T follicular helper cell (primary cell): Measurements from ENCODE around the gene PRRT4.

Experiments used
- DNase-seq: peaks from one replicate; pipeline ENCODE4 v3.0.0-alpha.2; 2020; ENCODE audit warnings: low read depth

The PRRT4 gene

GRCh38 chr7:128374041-128374440, 12.6 kb upstream of the PRRT4 start:
- DNase-seq, result no peak

- no peak for DNase-seq
Observed at GRCh38 chr7:128373606-128374005, 12.1 kb upstream of the PRRT4 start.

GRCh38 chr7:128370491-128370890, 9.0 kb upstream of the PRRT4 start:
- DNase-seq, result no peak

GRCh38 chr7:128366986-128367385, 5.5 kb upstream of the PRRT4 start:
- no peak for DNase-seq

- no peak for DNase-seq
Observed at GRCh38 chr7:128366300-128366699, 4.8 kb upstream of the PRRT4 start.

GRCh38 chr7:128365432-128365831, 3.9 kb upstream of the PRRT4 start:
- no peak for DNase-seq

- no peak for DNase-seq
Observed at GRCh38 chr7:128364166-128364870, 2.8 kb upstream of the PRRT4 start.

GRCh38 chr7:128363261-128363721, 1.8 kb upstream of the PRRT4 start:
- DNase-seq, result no peak

GRCh38 chr7:128362670-128363069, 1.2 kb upstream of the PRRT4 start:
- DNase-seq, result no peak

GRCh38 chr7:128360359-128360678, 1.2 kb downstream of the PRRT4 start:
- DNase-seq, result no peak

- DNase-seq, result no peak
Observed at GRCh38 chr7:128359939-128360338, 1.6 kb downstream of the PRRT4 start.

GRCh38 chr7:128359336-128359735, 2.2 kb downstream of the PRRT4 start:
- DNase-seq, result no peak

GRCh38 chr7:128358233-128358632, 3.3 kb downstream of the PRRT4 start:
- DNase-seq, result no peak

- DNase-seq, result no peak
Observed at GRCh38 chr7:128357217-128357613, 4.3 kb downstream of the PRRT4 start.

- DNase-seq, result no peak
Observed at GRCh38 chr7:128356546-128357216, 4.8 kb downstream of the PRRT4 start.

- DNase-seq, result no peak
Observed at GRCh38 chr7:128353610-128354009, 7.9 kb downstream of the PRRT4 start.

GRCh38 chr7:128353189-128353588, 8.3 kb downstream of the PRRT4 start:
- no peak for DNase-seq

GRCh38 chr7:128352636-128353035, 8.9 kb downstream of the PRRT4 start:
- DNase-seq, result no peak

GRCh38 chr7:128352153-128352537, 9.3 kb downstream of the PRRT4 start:
- DNase-seq, result no peak

- no peak for DNase-seq
Observed at GRCh38 chr7:128351296-128352152, 10.0 kb downstream of the PRRT4 start.

GRCh38 chr7:128350708-128351295, 10.7 kb downstream of the PRRT4 start:
- DNase-seq, result no peak

- no peak for DNase-seq
Observed at GRCh38 chr7:128349466-128349825, 12.0 kb downstream of the PRRT4 start.
